Mucosa of descending colon (tissue), 3 donors: Measurements from ENCODE around the gene RCBTB2. TPM values are rescaled to one million over a fixed set of nuclear protein-coding genes. Genes with fewer than 3 reads are reported as not detected.
A peak's percentile ranks its signal among the peaks of the same experiment; 100 is the strongest.

ENCODE experiments used
- ATAC-seq: fragments of 200-7000 bp; cut with Tn5 transposase; one replicate; pipeline ENCODE4 v1.9.1; 2020; ENCODE audit warnings: mild to moderate bottlenecking, moderate library complexity
- DNase-seq, 3 donors: peaks; one replicate each; pipeline ENCODE4 v3.0.0-alpha.2; 2020
- H3K36me3 ChIP-seq: fragments of 200-600 bp; one replicate; pipeline ENCODE4 v1.8.0; 2021; ENCODE audit warnings: low read depth, mild to moderate bottlenecking
- H3K4me1 ChIP-seq: fragments of 200-600 bp; one replicate; pipeline ENCODE4 v1.8.0; 2021; ENCODE audit warnings: low read depth, mild to moderate bottlenecking
- H3K4me3 ChIP-seq: fragments of 200-600 bp; one replicate; pipeline ENCODE4 v1.8.0; 2021; ENCODE audit warnings: mild to moderate bottlenecking
- H3K9me3 ChIP-seq: fragments of 200-600 bp; one replicate; pipeline ENCODE4 v1.8.0; 2021; ENCODE audit warnings: mild to moderate bottlenecking
- CTCF ChIP-seq: fragments of 200-600 bp; IDR thresholded peaks from one replicate; pipeline ENCODE4 v1.8.0; 2022; ENCODE audit warnings: antibody characterized with exemption, mild to moderate bottlenecking
- intact Hi-C, 2 donors: fragments of 100-400 bp; cut with DNase I in 1 of 2; cut with micrococcal nuclease in 1 of 2; formaldehyde crosslinking; loops; one replicate each; pipeline versions ENCODE4 v1.11.0 to v1.11.1; 2022; cut with DNase I, micrococcal nuclease
- total RNA-seq, 3 donors: library from RNA; stranded (reverse); fragmentation: NEBNext Ultra II Directional in 2 of 3; extraction: Animal tissue kit (Norgen Biotek cat#: 25700) in 2 of 3; gene quantifications; one replicate each; pipeline versions ENCODE4 v1.2.1 to v1.2.4, GENCODE V29; 2021 to 2023
- donor health status: DM: no; HTN: no; CAD: no; lungs with moderate emphysema.
- donor health status: DM: no; HTN: no; CAD: no.
- donor health status: DM: no; HTN: yes; CAD: no.

RCBTB2 gene
- total RNA-seq, 3 donors from 2014 or later = 4.9 to 10.9 (median 6.7) TPM

- H3K9me3 ChIP-seq = no peaks in the 10 kb centered on the region
- H3K36me3 ChIP-seq = no peaks in the 10 kb centered on the region
- ATAC-seq (no peak), DNase-seq (no peak)
- no peak overlapping the region for H3K4me3 ChIP-seq
- H3K4me1 ChIP-seq = no peaks in the 10 kb centered on the region
- TF ChIP-seq CTCF = no peak
- intact Hi-C loops = no loop called here
These were observed 40.5 kb upstream of the RCBTB2 start for GRCh38 chr13:48573213-48574007.

- Histone ChIP-seq H3K9me3 (no peaks in the 10 kb centered on the region), H3K36me3 (no peaks in the 10 kb centered on the region), H3K4me1 (no peaks in the 10 kb centered on the region), H3K4me3 (no peak overlapping the region)
- DNase-seq = no peak
- no peak for TF ChIP-seq CTCF
- intact Hi-C loops = no loop called here
- peak; percentile 29 for ATAC-seq
These were observed 38.4 kb upstream of the RCBTB2 start for GRCh38 chr13:48571126-48571913.

GRCh38 chr13:48570216-48570828, 37.4 kb upstream of the RCBTB2 start:
- no peaks in the 10 kb centered on the region for H3K4me1 ChIP-seq
- peak; percentile 35 for ATAC-seq
- H3K36me3 ChIP-seq = no peaks in the 10 kb centered on the region
- H3K4me3 ChIP-seq = no peak overlapping the region
- H3K9me3 ChIP-seq = no peaks in the 10 kb centered on the region
- intact Hi-C loops = no loop called here
- DNase-seq = no peak
- no peak for TF ChIP-seq CTCF

- intact Hi-C loops = no loop called here
These were observed 36.3 kb upstream of the RCBTB2 start for GRCh38 chr13:48569104-48569666.

More at GRCh38 chr13:48569104-48569666, 36.3 kb upstream of the RCBTB2 start:
- H3K4me3 ChIP-seq = no peak overlapping the region
- no peaks in the 10 kb centered on the region for H3K4me1 ChIP-seq
- DNase-seq = no peak
- H3K36me3 ChIP-seq = no peaks in the 10 kb centered on the region
- TF ChIP-seq CTCF = no peak
- no peaks in the 10 kb centered on the region for H3K9me3 ChIP-seq
- no peak for ATAC-seq
